Measurements from ENCODE around the gene SCFD2.

The SCFD2 gene

DNA sequence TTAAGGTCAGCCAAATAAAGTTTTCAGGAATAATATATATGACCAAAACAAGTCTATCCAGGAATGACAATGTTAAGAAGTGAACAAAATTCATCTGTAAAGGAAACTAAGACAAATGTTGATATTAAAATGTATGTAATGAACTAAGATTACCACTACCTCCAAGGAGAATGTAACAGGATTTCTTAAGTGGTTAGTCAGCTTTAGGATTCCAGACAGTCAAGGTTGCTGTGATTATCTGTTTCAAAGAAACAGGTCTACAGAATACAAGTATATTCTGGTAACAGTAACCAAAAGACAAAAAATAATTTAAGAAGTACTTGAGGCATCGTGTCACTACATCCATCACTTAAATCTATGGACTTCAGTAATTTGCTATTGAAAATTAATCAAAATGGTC lies 172.8 kb downstream of the SCFD2 start:
- TF ChIP-seq EZH2 (IDR thresholded peaks at IDR 0.05; ENCODE audit: borderline replicate concordance, low read length) = no peak
- TF ChIP-seq, protein P1, sequence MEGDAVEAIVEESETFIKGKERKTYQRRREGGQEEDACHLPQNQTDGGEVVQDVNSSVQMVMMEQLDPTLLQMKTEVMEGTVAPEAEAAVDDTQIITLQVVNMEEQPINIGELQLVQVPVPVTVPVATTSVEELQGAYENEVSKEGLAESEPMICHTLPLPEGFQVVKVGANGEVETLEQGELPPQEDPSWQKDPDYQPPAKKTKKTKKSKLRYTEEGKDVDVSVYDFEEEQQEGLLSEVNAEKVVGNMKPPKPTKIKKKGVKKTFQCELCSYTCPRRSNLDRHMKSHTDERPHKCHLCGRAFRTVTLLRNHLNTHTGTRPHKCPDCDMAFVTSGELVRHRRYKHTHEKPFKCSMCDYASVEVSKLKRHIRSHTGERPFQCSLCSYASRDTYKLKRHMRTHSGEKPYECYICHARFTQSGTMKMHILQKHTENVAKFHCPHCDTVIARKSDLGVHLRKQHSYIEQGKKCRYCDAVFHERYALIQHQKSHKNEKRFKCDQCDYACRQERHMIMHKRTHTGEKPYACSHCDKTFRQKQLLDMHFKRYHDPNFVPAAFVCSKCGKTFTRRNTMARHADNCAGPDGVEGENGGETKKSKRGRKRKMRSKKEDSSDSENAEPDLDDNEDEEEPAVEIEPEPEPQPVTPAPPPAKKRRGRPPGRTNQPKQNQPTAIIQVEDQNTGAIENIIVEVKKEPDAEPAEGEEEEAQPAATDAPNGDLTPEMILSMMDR (IDR thresholded peaks at IDR 0.05; ENCODE audit: low read length) = no peak
- no peak overlapping the region for H3K4me2 ChIP-seq (ENCODE audit: low read length)

GRCh38 chr4:53192496-53192895 lies 173.4 kb downstream of the SCFD2 start:
- H3K9me2 ChIP-seq (ENCODE audit: low read depth, low read length) = no peaks in the 10 kb centered on the region
- no peaks in the 10 kb centered on the region for H4K20me1 ChIP-seq (ENCODE audit: insufficient read depth, low read length)
- H3K9me3 ChIP-seq (ENCODE audit: low read length) = no peaks in the 10 kb centered on the region
- TF ChIP-seq, protein P1 (IDR thresholded peaks at IDR 0.05; ENCODE audit: low read length) = no peak
- no peak for TF ChIP-seq EZH2 (IDR thresholded peaks at IDR 0.05; ENCODE audit: borderline replicate concordance, low read length)
- H3K9ac ChIP-seq (ENCODE audit: low read length) = no peak overlapping the region
- H3K4me2 ChIP-seq (ENCODE audit: low read length) = no peak overlapping the region
- no peaks in the 10 kb centered on the region for H3K27me3 ChIP-seq (ENCODE audit: insufficient read depth, low read length)
- H3K27ac ChIP-seq (ENCODE audit: low read depth, low read length, poor library complexity, severe bottlenecking) = no peak overlapping the region
- no peaks in the 10 kb centered on the region for H3K79me2 ChIP-seq (ENCODE audit: insufficient read depth, low read length)
- no peaks in the 10 kb centered on the region for H3K4me1 ChIP-seq (ENCODE audit: insufficient read depth, low read length, severe bottlenecking)
- no peak overlapping the region for H2AFZ ChIP-seq (ENCODE audit: low read length)
- no peaks in the 10 kb centered on the region for H3K36me3 ChIP-seq (ENCODE audit: insufficient read depth, low read length)
- H3F3A ChIP-seq (ENCODE audit: insufficient read depth, low read length) = no peaks in the 10 kb centered on the region
- no peak overlapping the region for H3K4me3 ChIP-seq (ENCODE audit: low read depth, low read length, poor library complexity, severe bottlenecking)

More for the DNA sequence above, 172.8 kb downstream of the SCFD2 start:
- Histone ChIP-seq H3K27me3 (ENCODE audit: insufficient read depth, low read length) (no peaks in the 10 kb centered on the region), H3K27ac (ENCODE audit: low read depth, low read length, poor library complexity, severe bottlenecking) (no peak overlapping the region), H4K20me1 (ENCODE audit: insufficient read depth, low read length) (no peaks in the 10 kb centered on the region), H3K9me2 (ENCODE audit: low read depth, low read length) (no peaks in the 10 kb centered on the region), H3K4me3 (ENCODE audit: low read depth, low read length, poor library complexity, severe bottlenecking) (no peak overlapping the region), H3K9ac (ENCODE audit: low read length) (no peak overlapping the region), H3K79me2 (ENCODE audit: insufficient read depth, low read length) (no peaks in the 10 kb centered on the region), H2AFZ (ENCODE audit: low read length) (no peak overlapping the region), H3K4me1 (ENCODE audit: insufficient read depth, low read length, severe bottlenecking) (no peaks in the 10 kb centered on the region), H3K36me3 (ENCODE audit: insufficient read depth, low read length) (no peaks in the 10 kb centered on the region), H3K9me3 (ENCODE audit: low read length) (no peaks in the 10 kb centered on the region), H3F3A (ENCODE audit: insufficient read depth, low read length) (no peaks in the 10 kb centered on the region)

- Histone ChIP-seq H3K27ac (ENCODE audit: low read depth, low read length, poor library complexity, severe bottlenecking) (no peak overlapping the region), H4K20me1 (ENCODE audit: insufficient read depth, low read length) (no peaks in the 10 kb centered on the region), H3K9ac (ENCODE audit: low read length) (no peak overlapping the region), H3K36me3 (ENCODE audit: insufficient read depth, low read length) (no peaks in the 10 kb centered on the region), H3F3A (ENCODE audit: insufficient read depth, low read length) (no peaks in the 10 kb centered on the region), H2AFZ (ENCODE audit: low read length) (no peak overlapping the region), H3K4me1 (ENCODE audit: insufficient read depth, low read length, severe bottlenecking) (no peaks in the 10 kb centered on the region), H3K79me2 (ENCODE audit: insufficient read depth, low read length) (no peaks in the 10 kb centered on the region), H3K27me3 (ENCODE audit: insufficient read depth, low read length) (no peaks in the 10 kb centered on the region), H3K4me3 (ENCODE audit: low read depth, low read length, poor library complexity, severe bottlenecking) (no peak overlapping the region), H3K9me2 (ENCODE audit: low read depth, low read length) (no peaks in the 10 kb centered on the region), H3K4me2 (ENCODE audit: low read length) (no peak overlapping the region), H3K9me3 (ENCODE audit: low read length) (no peaks in the 10 kb centered on the region)
- TF ChIP-seq, protein P1 (IDR thresholded peaks at IDR 0.05; ENCODE audit: low read length) = no peak
- no peak for TF ChIP-seq EZH2 (IDR thresholded peaks at IDR 0.05; ENCODE audit: borderline replicate concordance, low read length)
Measured at GRCh38 chr4:53191997-53192396, 173.9 kb downstream of the SCFD2 start.
